OCI-LY1 (cell line): ENCODE measurements around the gene CELSR1.

Source experiments
- CTCF ChIP-seq: fragments of 200-600 bp; sonication (generic), shearing (Covaris generic); IDR thresholded peaks from 2 replicates; pipeline ENCODE4 v1.5.1; 2017; ENCODE audit warnings: mild to moderate bottlenecking, antibody characterized with exemption, low read length, moderate library complexity, mixed read lengths
- EZH2 ChIP-seq: fragments of 200-600 bp; sonication (generic), shearing (Covaris generic); IDR thresholded peaks from 2 replicates; pipeline ENCODE4 v1.8.0; 2017; ENCODE audit warnings: borderline replicate concordance, mixed run types, mild to moderate bottlenecking, antibody characterized with exemption, low read length, moderate library complexity, mixed read lengths

GRCh38 chr22:46382524-46382923 lies 154.9 kb downstream of the CELSR1 start:
- TF ChIP-seq EZH2: no peak
- TF ChIP-seq CTCF: no peak
